H1 (cell line): ENCODE results near the gene ACTA2. TPM values are rescaled to one million over a fixed set of nuclear protein-coding genes. Genes with fewer than 3 reads are reported as not detected.

Source experiments
- CTCF ChIA-PET: fragments of 300-600 bp; sonication (Branson Sonifier 250); formaldehyde crosslinking; loops from one replicate; lab custom pipeline; 2021; ENCODE audit not compliant: partially characterized antibody; lab: Charles Lee
- POLR2A ChIA-PET: fragments of 300-600 bp; sonication (Branson Sonifier 250); formaldehyde crosslinking; loops from one replicate; lab custom pipeline; 2021; ENCODE audit warnings: inconsistent platforms; ENCODE audit not compliant: partially characterized antibody; lab: Charles Lee
- DNase-seq, 2 experiments: peaks; one replicate each; pipeline versions ENCODE4 v3.0.0 to v3.0.0-alpha.2; 2010 to 2022; ENCODE audit warnings: low spot score in 2 of 2, low read depth in 1 of 2, mixed read lengths in 1 of 2
- FAIRE-seq: peaks from 2 replicates; lab custom pipeline; 2011; peaks lifted over from hg19 to GRCh38; lab: Jason Lieb, UNC
- H2AFZ ChIP-seq: 2 replicates; pipeline ENCODE4 v1.8.1; 2012; ENCODE audit warnings: low read length, inconsistent platforms
- H2AK5ac ChIP-seq: 2 replicates; pipeline ENCODE4 v1.6.1; 2013; ENCODE audit warnings: low read depth, low read length
- H2BK120ac ChIP-seq: replicated peaks from 2 replicates; pipeline ENCODE3; 2013; ENCODE audit warnings: low read depth, low read length, inconsistent platforms
- H2BK12ac ChIP-seq: 2 replicates; pipeline ENCODE4 v1.6.1; 2013; ENCODE audit warnings: low read depth, low read length
- H2BK15ac ChIP-seq: 2 replicates; pipeline ENCODE4 v1.6.1; 2013; ENCODE audit warnings: low read length
- H2BK20ac ChIP-seq: 2 replicates; pipeline ENCODE4 v1.6.1; 2013; ENCODE audit warnings: low read length
- H2BK5ac ChIP-seq: 2 replicates; pipeline ENCODE4 v1.6.1; 2013; ENCODE audit warnings: low read depth, low read length
- H3K14ac ChIP-seq: 2 replicates; pipeline ENCODE4 v1.6.1; 2013; ENCODE audit warnings: inconsistent platforms; ENCODE audit not compliant: insufficient read length
- H3K18ac ChIP-seq: 2 replicates; pipeline ENCODE4 v1.6.1; 2013; ENCODE audit warnings: low read length; ENCODE audit errors: extremely low read depth
- H3K23ac ChIP-seq: 2 replicates; pipeline ENCODE4 v1.6.1; 2013; ENCODE audit warnings: inconsistent platforms; ENCODE audit not compliant: insufficient read length
- H3K23me2 ChIP-seq: 2 replicates; pipeline ENCODE4 v1.6.1; 2013; ENCODE audit warnings: low read depth, low read length
- H3K27ac ChIP-seq: 2 replicates; pipeline ENCODE4 v1.6.1; 2011; ENCODE audit warnings: low read depth, low read length, inconsistent platforms
- H3K27me3 ChIP-seq, 4 experiments: replicated peaks in 1 of 4; 1 replicate in 1 of 4; 2 replicates in 3 of 4; pipeline versions ENCODE4 v1.6.1 to v1.8.1; 2011 to 2013; ENCODE audit warnings: low read length in 3 of 4, mild to moderate bottlenecking in 3 of 4, inconsistent platforms in 2 of 4, mixed read lengths in 2 of 4, moderate library complexity in 1 of 4; ENCODE audit not compliant: control insufficient read depth in 3 of 4, insufficient read depth in 3 of 4; ENCODE audit errors: extremely low read depth in 1 of 4
- H3K36me3 ChIP-seq, 4 experiments: 2 replicates each; pipeline versions ENCODE4 v1.6.1 to v1.8.1; 2011 to 2013; ENCODE audit warnings: mild to moderate bottlenecking in 4 of 4, low read length in 3 of 4, moderate library complexity in 2 of 4, control low read depth in 1 of 4, inconsistent platforms in 1 of 4; ENCODE audit not compliant: insufficient read depth in 4 of 4, control insufficient read depth in 2 of 4
- H3K4ac ChIP-seq: replicated peaks from 2 replicates; pipeline ENCODE3; 2013; ENCODE audit warnings: low read length, low read depth, mixed read lengths, inconsistent platforms; ENCODE audit not compliant: insufficient read length
- H3K4me1 ChIP-seq, 4 experiments: replicated peaks in 1 of 4; 1 replicate in 1 of 4; 2 replicates in 3 of 4; pipeline versions ENCODE4 v1.6.1 to v1.8.1; 2011 to 2013; ENCODE audit warnings: low read length in 3 of 4, inconsistent platforms in 2 of 4, mixed read lengths in 1 of 4; ENCODE audit not compliant: insufficient read depth in 4 of 4, control insufficient read depth in 3 of 4
- H3K4me2 ChIP-seq, 2 experiments: 2 replicates each; pipeline versions ENCODE4 v1.6.1 to v1.8.1; 2011 to 2013; ENCODE audit warnings: low read depth in 2 of 2, low read length in 2 of 2, control low read depth in 1 of 2, inconsistent platforms in 1 of 2, mild to moderate bottlenecking in 1 of 2; ENCODE audit not compliant: insufficient read depth in 1 of 2
- H3K4me3 ChIP-seq, 4 experiments: fragments of 200-600, 300-600 bp in 1 of 4; sonication (generic), shearing (Covaris generic), sonication (Bioruptor Twin) in 1 of 4; 2 replicates each; pipeline versions ENCODE4 v1.5.1 to v1.8.1; 2011 to 2016; ENCODE audit warnings: low read length in 4 of 4, low read depth in 3 of 4, control low read depth in 2 of 4, inconsistent platforms in 2 of 4, mild to moderate bottlenecking in 2 of 4, mixed read lengths in 1 of 4, moderate library complexity in 1 of 4; ENCODE audit not compliant: insufficient read depth in 2 of 4; ENCODE audit errors: extremely low read depth in 1 of 4
- H3K56ac ChIP-seq: replicated peaks from 2 replicates; pipeline ENCODE3; 2013; ENCODE audit warnings: low read depth, mild to moderate bottlenecking, mixed read lengths, low read length, inconsistent platforms; ENCODE audit not compliant: insufficient read length
- H3K79me1 ChIP-seq: 2 replicates; pipeline ENCODE4 v1.6.1; 2013; ENCODE audit warnings: low read depth, low read length, control low read depth
- H3K79me2 ChIP-seq, 2 experiments: 2 replicates each; pipeline versions ENCODE4 v1.6.1 to v1.8.1; 2012 to 2013; ENCODE audit warnings: low read length in 2 of 2, mild to moderate bottlenecking in 2 of 2, inconsistent platforms in 1 of 2; ENCODE audit not compliant: insufficient read depth in 2 of 2, control insufficient read depth in 1 of 2
- H3K9ac ChIP-seq, 4 experiments: replicated peaks in 1 of 4; 1 replicate in 1 of 4; 2 replicates in 3 of 4; pipeline versions ENCODE4 v1.6.1 to v1.8.1; 2011 to 2013; ENCODE audit warnings: low read depth in 3 of 4, low read length in 3 of 4, control low read depth in 2 of 4, mild to moderate bottlenecking in 2 of 4, moderate library complexity in 2 of 4, inconsistent platforms in 1 of 4; ENCODE audit errors: extremely low read depth in 1 of 4
- H3K9me3 ChIP-seq, 2 experiments: 2 replicates each; pipeline versions ENCODE4 v1.6.1 to v1.8.1; 2012 to 2013; ENCODE audit warnings: mild to moderate bottlenecking in 2 of 2, moderate library complexity in 2 of 2, control low read depth in 1 of 2, inconsistent platforms in 1 of 2, low read depth in 1 of 2, low read length in 1 of 2, mixed read lengths in 1 of 2; ENCODE audit not compliant: insufficient read depth in 2 of 2
- H4K20me1 ChIP-seq, 2 experiments: replicated peaks in 1 of 2; 2 replicates each; pipeline versions ENCODE3 to v1.8.1; 2011 to 2013; ENCODE audit warnings: inconsistent platforms in 2 of 2, low read length in 2 of 2, mild to moderate bottlenecking in 1 of 2; ENCODE audit not compliant: insufficient read depth in 2 of 2, control insufficient read depth in 1 of 2
- H4K5ac ChIP-seq: 2 replicates; pipeline ENCODE4 v1.6.1; 2013; ENCODE audit warnings: low read length, low read depth, mixed read lengths, inconsistent platforms; ENCODE audit not compliant: insufficient read length
- H4K8ac ChIP-seq: 2 replicates; pipeline ENCODE4 v1.8.0; 2013; ENCODE audit warnings: mild to moderate bottlenecking, moderate library complexity, low read length, inconsistent platforms; ENCODE audit not compliant: insufficient read depth; ENCODE audit errors: extremely low read depth
- H4K91ac ChIP-seq: replicated peaks from 2 replicates; pipeline ENCODE3; 2013; ENCODE audit warnings: low read length, mixed read lengths, inconsistent platforms; ENCODE audit not compliant: insufficient read length
- EGR1 ChIP-seq: IDR thresholded peaks from 2 replicates; pipeline ENCODE4 v1.6.1; 2011; ENCODE audit warnings: low read depth, low read length, borderline replicate concordance
- EP300 ChIP-seq, 2 experiments: IDR thresholded peaks; 1 replicate in 1 of 2; 2 replicates in 1 of 2; pipeline ENCODE4 v1.6.1; 2011 to 2012; ENCODE audit warnings: low read depth in 2 of 2, low read length in 2 of 2, mild to moderate bottlenecking in 2 of 2, borderline replicate concordance in 1 of 2, inconsistent platforms in 1 of 2, moderate library complexity in 1 of 2
- GTF2F1 ChIP-seq: IDR thresholded peaks from 2 replicates; pipeline ENCODE4 v1.6.1; 2012; ENCODE audit warnings: low read depth, low read length, improper control_type of control experiment, borderline replicate concordance
- KDM4A ChIP-seq: IDR thresholded peaks from one replicate; pipeline ENCODE4 v1.7.1; 2012; ENCODE audit warnings: low read depth, mild to moderate bottlenecking, moderate library complexity, low read length, inconsistent platforms; ENCODE audit not compliant: severe bottlenecking
- MAFK ChIP-seq: IDR thresholded peaks from 2 replicates; pipeline ENCODE4 v1.6.1; 2012; ENCODE audit warnings: low read depth, mild to moderate bottlenecking, improper control_type of control experiment, low read length
- NRF1 ChIP-seq: IDR thresholded peaks from 2 replicates; pipeline ENCODE4 v1.6.1; 2011; ENCODE audit warnings: mild to moderate bottlenecking, low read depth, low read length, improper control_type of control experiment
- SAP30 ChIP-seq: fragments of 300-600 bp; sonication (generic); IDR thresholded peaks from 2 replicates; pipeline ENCODE4 v1.7.1; 2012; ENCODE audit warnings: low read length, moderate library complexity, mild to moderate bottlenecking, inconsistent platforms; ENCODE audit not compliant: insufficient read depth, insufficient replicate concordance
- SIN3A ChIP-seq, 2 experiments: IDR thresholded peaks in 1 of 2; conservative IDR thresholded peaks in 1 of 2; 2 replicates each; pipeline ENCODE4 v1.6.1; 2011 to 2012; ENCODE audit warnings: low read length in 2 of 2, improper control_type of control experiment in 1 of 2, low read depth in 1 of 2, mild to moderate bottlenecking in 1 of 2
- SP2 ChIP-seq: IDR thresholded peaks from 2 replicates; pipeline ENCODE4 v1.6.1; 2012; ENCODE audit warnings: mild to moderate bottlenecking, low read length, inconsistent platforms
- ZNF274 ChIP-seq: IDR thresholded peaks from 2 replicates; pipeline ENCODE4 v1.7.0; 2012; ENCODE audit warnings: low read length, borderline replicate concordance; ENCODE audit errors: extremely low read depth
- polyA plus RNA-seq, 7 experiments: library from polyadenylated mRNA; depleted of rRNA in 3 of 7; stranded (reverse) in 5 of 7; unstranded in 2 of 7; fragments of >200 nt in 5 of 7; fragments of 200-250 nt in 2 of 7; gene quantifications; 1 replicate in 5 of 7; 2 replicates in 1 of 7; 4 replicates in 1 of 7; pipeline versions ENCODE4 v1.2.1 to v1.2.3, GENCODE V29; 2011 to 2013; ENCODE audit warnings: missing spikeins in 2 of 7, mixed read lengths in 2 of 7
- total RNA-seq: library from RNA; stranded (reverse); fragmentation: NEBNext Ultra II Directional; extraction: Animal tissue kit (Norgen Biotek cat#: 25700); gene quantifications from 2 replicates; pipeline ENCODE4 v1.2.1, GENCODE V29; 2021
- TF ChIP-seq, protein P1 (sequence below): IDR thresholded peaks from 2 replicates; pipeline ENCODE4 v1.6.1; 2012; ENCODE audit warnings: inconsistent platforms

The ACTA2 gene
- total and polyA plus RNA-seq, 2 of the 8 experiments (the other 6 are each of a cell fraction or from before 2014, with no cell fraction given), result 3.5 to 8.9 TPM

DNA sequence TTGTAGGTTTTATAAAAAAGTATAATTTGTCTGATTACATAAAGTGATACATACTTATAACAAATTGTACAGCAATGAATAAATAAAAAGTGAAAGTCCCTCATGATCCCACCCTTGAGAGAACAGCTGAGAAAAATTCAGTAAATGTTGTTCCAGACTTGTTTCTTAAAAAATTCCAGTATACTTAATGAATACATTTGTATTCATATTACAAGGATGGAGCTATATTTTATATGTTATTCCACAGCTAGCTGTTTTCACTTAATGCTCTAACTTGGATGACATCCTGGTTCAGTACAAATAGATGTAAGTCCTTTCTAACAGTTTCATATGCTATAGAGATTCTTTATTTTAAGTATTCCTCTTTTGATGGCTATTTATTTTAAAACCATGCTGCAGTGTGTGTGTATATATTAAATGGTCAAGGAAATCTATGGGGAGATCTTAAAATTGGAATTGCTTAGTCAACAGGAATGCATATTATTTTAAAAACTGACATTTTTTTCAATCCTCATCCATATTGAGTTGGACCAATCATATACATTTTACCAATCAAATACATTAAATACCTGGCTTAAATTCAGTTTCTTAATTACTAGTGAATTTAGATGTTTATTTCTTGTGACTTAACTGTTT, 63.6 kb downstream of the ACTA2 start:
- H2BK12ac ChIP-seq, result no peak overlapping the region
- no peak overlapping the region for H3K4me2 ChIP-seq
- no peak overlapping the region for H4K91ac ChIP-seq
- ChIA-PET CTCF (interaction anchor here (0.8 to 2.4 kb wide), 2 partner anchors 12 to 45 kb away, joined by 3 to 16 read pairs; no protein-coding TSS in a partner anchor), POLR2A (no interaction called here)
- H3K18ac ChIP-seq, result no peak overlapping the region
- no peak overlapping the region for H2BK15ac ChIP-seq
- no peak overlapping the region for H4K8ac ChIP-seq
- no peak overlapping the region for H2AK5ac ChIP-seq
- H3K27me3 ChIP-seq, result no peaks in the 10 kb centered on the region
- no peak overlapping the region for H3K27ac ChIP-seq
- no peaks in the 10 kb centered on the region; the same call in 1 of the 2 replicates for H3K23me2 ChIP-seq
- no peaks in the 10 kb centered on the region for H4K20me1 ChIP-seq
- H4K5ac ChIP-seq, result no peak overlapping the region
- H3K79me2 ChIP-seq, result no peaks in the 10 kb centered on the region
- peaks cover 0 to 5% (median 3%) of the 10 kb centered on the region in 4 experiments; a peak in 3 of 7 replicates for H3K4me1 ChIP-seq
- DNase-seq (no peak), FAIRE-seq (no peak)
- no peak overlapping the region for H3K4me3 ChIP-seq
- no peak overlapping the region for H3K56ac ChIP-seq
- H3K36me3 ChIP-seq, result no peaks in the 10 kb centered on the region
- H3K23ac ChIP-seq, result no peak overlapping the region
- no peak overlapping the region for H3K14ac ChIP-seq
- H3K9ac ChIP-seq, result no peak overlapping the region
- H3K79me1 ChIP-seq, result no peaks in the 10 kb centered on the region
- no peak overlapping the region for H2BK5ac ChIP-seq
- H3K9me3 ChIP-seq, result no peaks in the 10 kb centered on the region
- H2AFZ ChIP-seq, result no peak overlapping the region
- no peak overlapping the region for H2BK120ac ChIP-seq
- H3K4ac ChIP-seq, result no peak overlapping the region
- no peak overlapping the region for H2BK20ac ChIP-seq
- TF ChIP-seq EP300 (IDR thresholded peaks at IDR 0.05; ENCODE audit: borderline replicate concordance in 1 of 2, low read depth in 2 of 2, low read length in 2 of 2) (no peak), MAFK (no peak), SP2 (no peak), EGR1 (no peak), KDM4A (no peak), NRF1 (no peak), SIN3A (conservative IDR thresholded peaks at IDR 0.05 in 1 of 2, IDR thresholded peaks at IDR 0.05 in 1 of 2; ENCODE audit: low read depth in 1 of 2, low read length in 2 of 2) (no peak), GTF2F1 (no peak), ZNF274 (no peak), SAP30 (no peak)
- TF ChIP-seq, protein P1, sequence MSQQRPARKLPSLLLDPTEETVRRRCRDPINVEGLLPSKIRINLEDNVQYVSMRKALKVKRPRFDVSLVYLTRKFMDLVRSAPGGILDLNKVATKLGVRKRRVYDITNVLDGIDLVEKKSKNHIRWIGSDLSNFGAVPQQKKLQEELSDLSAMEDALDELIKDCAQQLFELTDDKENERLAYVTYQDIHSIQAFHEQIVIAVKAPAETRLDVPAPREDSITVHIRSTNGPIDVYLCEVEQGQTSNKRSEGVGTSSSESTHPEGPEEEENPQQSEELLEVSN, result no peak
